Neural progenitor cell (in vitro differentiated cells): ENCODE data around the gene DLK1.

Experiments
- CTCF ChIP-seq: fragments of 200-600 bp; sonication (generic); IDR thresholded peaks from 2 replicates; pipeline ENCODE4 v1.5.1; 2017; ENCODE audit warnings: antibody characterized with exemption, mild to moderate bottlenecking
- EZH2 ChIP-seq: fragments of 200-600 bp; sonication (generic); IDR thresholded peaks from 2 replicates; pipeline ENCODE4 v1.6.1; 2017; ENCODE audit warnings: antibody characterized with exemption, mild to moderate bottlenecking, moderate library complexity

- no peak for TF ChIP-seq CTCF
- TF ChIP-seq EZH2: no peak
These were observed 13.6 kb downstream of the DLK1 start for GRCh38 chr14:100740196-100740825.
